ENCODE results near the gene AKR1C8. TPM values are rescaled to one million over a fixed set of nuclear protein-coding genes. Genes with fewer than 3 reads are reported as not detected.
"Not testable (repeated sequence)": the region's sequence is repeated elsewhere in the genome, so short reads cannot be mapped to it uniquely, and the experiment has no call there.

Gene AKR1C8
- total RNA-seq, 1 donor from 2014 or later: 0.83 TPM

GRCh38 chr10:5116621-5117020 is 68.3 kb downstream of the AKR1C8 start:
- TF ChIP-seq CTCF (IDR thresholded peaks at IDR 0.05): no peak
- no peak for ATAC-seq
- H3K27me3 ChIP-seq (ENCODE audit: low read depth): no peaks in the 10 kb centered on the region
- H3K27ac ChIP-seq: no peak overlapping the region
- intact Hi-C loops (cut with DNase I): no loop called here
- no peaks in the 10 kb centered on the region for H3K4me1 ChIP-seq
- DNase-seq: no peak
- no peaks in the 10 kb centered on the region for H3K9me3 ChIP-seq
- no peaks in the 10 kb centered on the region for H3K36me3 ChIP-seq
- H3K4me3 ChIP-seq: no peak overlapping the region

- peaks cover 30% of the 10 kb centered on the region for H3K36me3 ChIP-seq
- H3K27ac ChIP-seq; intact Hi-C loops (cut with DNase I); H3K27me3 ChIP-seq (ENCODE audit: low read depth); ATAC-seq; H3K9me3 ChIP-seq; H3K4me1 ChIP-seq; H3K4me3 ChIP-seq; DNase-seq: not testable (repeated sequence)
Measured at GRCh38 chr10:5109861-5110260, 75.1 kb downstream of the AKR1C8 start.

- intact Hi-C loops (cut with DNase I): no loop called here
- peaks cover 33% of the 10 kb centered on the region for H3K36me3 ChIP-seq
- TF ChIP-seq CTCF (IDR thresholded peaks at IDR 0.05): no peak
- no peaks in the 10 kb centered on the region for H3K4me1 ChIP-seq
- H3K27me3 ChIP-seq (ENCODE audit: low read depth): no peaks in the 10 kb centered on the region
- H3K9me3 ChIP-seq: no peaks in the 10 kb centered on the region
- ATAC-seq (no peak), DNase-seq (no peak)
- no peak overlapping the region for H3K27ac ChIP-seq
- no peak overlapping the region for H3K4me3 ChIP-seq
Measured at GRCh38 chr10:5108658-5109416, 76.1 kb downstream of the AKR1C8 start.

GRCh38 chr10:5107860-5108526 is 77.0 kb downstream of the AKR1C8 start:
- Histone ChIP-seq H3K4me3 (no peak overlapping the region), H3K4me1 (no peaks in the 10 kb centered on the region), H3K27me3 (ENCODE audit: low read depth) (no peaks in the 10 kb centered on the region), H3K27ac (no peak overlapping the region), H3K9me3 (no peaks in the 10 kb centered on the region), H3K36me3 (peaks cover 41% of the 10 kb centered on the region)
- intact Hi-C loops (cut with DNase I): no loop called here
- DNase-seq (no peak), ATAC-seq (no peak)
- TF ChIP-seq CTCF (IDR thresholded peaks at IDR 0.05): no peak

GRCh38 chr10:5106553-5106952 is 78.4 kb downstream of the AKR1C8 start:
- Histone ChIP-seq H3K27ac (no peak overlapping the region), H3K36me3 (peaks cover 52% of the 10 kb centered on the region), H3K4me3 (no peak overlapping the region), H3K9me3 (no peaks in the 10 kb centered on the region), H3K4me1 (no peaks in the 10 kb centered on the region), H3K27me3 (ENCODE audit: low read depth) (no peaks in the 10 kb centered on the region)
- no peak for ATAC-seq
- DNase-seq: no peak
- TF ChIP-seq CTCF (IDR thresholded peaks at IDR 0.05): no peak
- intact Hi-C loops (cut with DNase I): no loop called here

- no peak overlapping the region for H3K4me3 ChIP-seq
- TF ChIP-seq CTCF (IDR thresholded peaks at IDR 0.05): no peak
- no peak overlapping the region for H3K27ac ChIP-seq
- intact Hi-C loops (cut with DNase I): no loop called here
- ATAC-seq (no peak), DNase-seq (no peak)
- no peaks in the 10 kb centered on the region for H3K27me3 ChIP-seq (ENCODE audit: low read depth)
- H3K36me3 ChIP-seq: peaks cover 61% of the 10 kb centered on the region
- no peaks in the 10 kb centered on the region for H3K4me1 ChIP-seq
- H3K9me3 ChIP-seq: no peaks in the 10 kb centered on the region
Measured at GRCh38 chr10:5105626-5106025, 79.3 kb downstream of the AKR1C8 start.
